NCI-H146 (cell line): Measurements from ENCODE around the gene BBS4.
"Not testable (repeated sequence)": the region's sequence is repeated elsewhere in the genome, so short reads cannot be mapped to it uniquely, and the experiment has no call there.

Experiments
- DNase-seq: peaks from one replicate; lab custom pipeline; 2025; lab: John Stamatoyannopoulos, UW

BBS4 gene

DNA sequence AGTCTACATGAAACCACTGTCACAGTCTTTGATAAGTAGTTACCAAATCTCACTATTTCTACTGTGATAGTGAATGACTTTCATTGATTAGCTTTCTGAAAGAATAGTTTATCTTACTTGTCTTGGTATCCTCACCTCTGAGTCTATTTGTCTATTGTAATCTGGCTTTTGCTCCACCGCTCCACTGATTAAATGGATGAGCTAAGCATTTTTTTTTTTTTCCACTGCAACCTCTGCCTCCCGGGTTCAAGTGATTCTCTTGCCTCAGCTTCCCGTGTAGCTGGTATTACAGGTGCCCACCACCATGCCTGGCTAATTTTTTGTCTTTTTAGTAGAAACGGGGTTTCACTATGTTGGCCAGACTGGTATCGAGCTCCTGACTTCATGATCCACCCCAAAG, 12.9 kb downstream of the BBS4 start:
- no peak for DNase-seq

DNA sequence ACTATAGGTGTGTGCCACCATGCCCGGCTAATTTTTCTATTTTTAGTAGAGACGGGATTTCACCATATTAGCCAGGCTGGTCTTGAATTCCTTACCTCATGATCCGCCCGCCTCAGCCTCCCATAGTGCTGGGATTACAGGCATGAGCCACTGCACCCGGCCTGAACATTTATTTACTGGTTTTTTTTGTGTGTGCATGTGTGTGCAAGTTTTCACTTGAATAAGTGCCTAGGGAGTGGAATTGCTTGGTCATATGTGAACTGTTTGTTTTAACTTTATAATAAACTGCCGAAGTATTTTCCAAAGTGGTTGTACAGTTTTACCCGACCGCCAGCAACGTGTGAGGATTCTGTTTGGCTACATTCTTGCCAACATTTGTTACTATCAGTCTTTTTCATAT, 14.1 kb downstream of the BBS4 start:
- DNase-seq: no peak

DNA sequence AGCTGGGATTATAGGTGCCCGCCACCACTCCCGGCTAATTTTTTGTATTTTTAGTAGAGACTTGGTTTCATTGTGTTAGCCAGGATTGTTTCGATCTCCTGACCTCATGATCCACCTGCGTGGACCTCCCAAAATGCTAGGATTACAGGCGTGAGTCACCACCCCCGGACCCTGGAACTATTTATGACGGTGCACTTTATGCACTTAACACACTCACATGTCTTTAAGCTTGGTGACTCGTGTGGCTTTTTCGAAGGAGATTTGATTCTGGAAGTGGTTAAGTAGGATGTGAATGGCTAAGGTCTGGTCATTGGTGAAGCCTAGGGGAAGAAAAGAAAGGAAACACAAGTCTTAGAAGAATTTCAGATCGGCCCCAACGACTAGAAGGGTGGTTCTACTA, 20.3 kb downstream of the BBS4 start:
- DNase-seq: no peak

DNA sequence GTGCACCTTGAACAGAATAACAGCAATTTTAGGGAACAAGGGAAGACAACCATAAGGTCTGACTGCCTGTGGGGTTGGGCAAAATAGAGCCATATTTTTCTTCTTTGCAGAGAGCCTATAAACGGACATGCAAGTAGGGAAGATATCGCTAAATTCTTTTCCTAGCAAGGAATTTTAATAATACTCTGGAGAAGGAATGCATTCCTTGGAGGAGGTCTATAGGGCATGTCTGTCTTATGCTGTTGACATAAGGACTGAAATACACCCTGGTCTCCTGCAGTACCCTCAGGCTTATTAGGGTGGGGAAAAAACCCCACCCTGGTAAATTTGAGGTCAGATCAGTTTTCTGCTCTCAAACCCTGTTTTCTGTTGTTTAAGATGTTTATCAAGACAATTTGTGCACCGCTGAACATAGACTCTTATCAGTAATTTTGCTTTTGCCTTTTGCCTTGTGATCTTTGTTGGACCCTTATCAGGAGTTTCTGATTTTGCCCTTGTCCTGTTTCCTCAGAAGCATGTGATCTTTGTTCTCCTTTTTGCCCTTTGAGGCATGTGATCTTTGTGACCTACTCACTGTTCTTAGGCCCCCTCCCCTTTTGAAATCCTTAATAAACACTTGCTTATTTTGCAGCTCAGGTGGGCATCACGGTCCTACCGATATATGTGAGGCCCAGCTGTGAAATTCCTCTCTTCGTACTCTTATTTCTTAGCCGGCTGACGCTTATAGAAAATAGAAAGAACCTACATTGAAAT, 22.7 kb downstream of the BBS4 start:
- not testable (repeated sequence) for DNase-seq

DNA sequence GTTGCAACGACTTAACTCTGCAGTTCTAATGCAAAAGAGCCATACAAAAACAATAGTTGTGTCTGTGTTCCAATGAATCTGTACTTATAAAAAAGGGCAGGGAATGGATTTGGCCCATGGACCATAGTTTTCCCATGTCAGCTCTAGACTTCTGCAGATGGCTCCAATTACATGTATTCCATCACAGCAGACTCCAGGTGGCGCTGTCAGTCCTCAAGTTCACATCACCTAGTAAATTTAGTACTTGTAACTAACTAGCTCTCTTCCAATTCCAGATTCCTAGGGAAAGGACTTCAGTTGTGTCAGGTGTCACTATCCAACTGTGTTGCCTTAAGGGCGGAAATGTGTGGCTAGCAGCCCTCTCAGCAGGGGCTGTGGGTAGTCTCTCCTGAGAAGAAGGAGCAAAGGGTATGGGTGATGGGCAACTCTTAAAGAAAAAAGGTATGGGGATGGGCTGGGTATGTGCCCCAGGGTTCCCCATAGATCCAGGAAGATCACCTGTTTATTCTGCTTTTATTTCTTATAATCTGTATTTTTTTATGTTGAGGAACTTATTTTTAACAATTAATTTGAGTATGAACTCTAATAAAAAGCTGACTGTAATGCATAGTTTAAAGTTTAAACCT, 36.2 kb downstream of the BBS4 start:
- DNase-seq: peak; percentile 36

DNA sequence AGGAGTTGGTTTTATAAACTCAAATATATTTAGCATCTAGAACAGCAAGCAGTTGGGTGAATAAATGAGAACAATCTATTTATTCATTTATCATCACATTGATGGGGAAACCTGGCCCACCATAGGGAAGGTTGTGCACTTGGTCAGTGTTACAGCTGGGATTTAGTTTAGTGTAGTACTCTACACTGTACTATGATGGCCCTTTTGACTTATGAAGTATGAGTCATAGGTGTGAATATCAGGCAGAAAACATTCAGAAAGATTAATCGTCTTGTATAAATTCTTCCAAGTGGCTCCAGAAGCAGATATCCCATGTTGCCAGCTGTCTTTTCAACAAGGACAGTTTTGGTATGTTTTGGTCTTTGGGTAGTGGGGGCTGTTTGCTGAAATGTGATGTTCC, 38.0 kb downstream of the BBS4 start:
- no peak for DNase-seq

DNA sequence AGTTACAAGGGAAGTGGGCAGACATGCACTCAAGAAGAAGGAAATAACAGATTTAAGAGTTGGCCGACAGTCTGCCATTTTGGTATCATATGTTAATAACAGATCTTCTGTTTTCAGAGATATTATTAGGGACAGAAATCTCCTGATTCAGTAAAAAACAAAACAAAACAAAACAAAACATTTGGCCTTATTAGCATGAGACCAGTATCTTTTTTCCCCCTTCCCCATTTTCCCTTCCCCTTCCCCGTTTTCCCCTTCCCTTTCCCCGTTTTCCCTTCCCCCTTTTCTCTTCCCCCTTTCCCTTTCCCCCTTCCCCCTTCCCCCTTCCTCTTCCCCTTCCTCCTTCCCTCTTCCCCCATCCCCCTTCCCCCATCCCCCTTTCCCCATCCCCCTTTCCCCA, 39.4 kb downstream of the BBS4 start:
- DNase-seq: no peak

DNA sequence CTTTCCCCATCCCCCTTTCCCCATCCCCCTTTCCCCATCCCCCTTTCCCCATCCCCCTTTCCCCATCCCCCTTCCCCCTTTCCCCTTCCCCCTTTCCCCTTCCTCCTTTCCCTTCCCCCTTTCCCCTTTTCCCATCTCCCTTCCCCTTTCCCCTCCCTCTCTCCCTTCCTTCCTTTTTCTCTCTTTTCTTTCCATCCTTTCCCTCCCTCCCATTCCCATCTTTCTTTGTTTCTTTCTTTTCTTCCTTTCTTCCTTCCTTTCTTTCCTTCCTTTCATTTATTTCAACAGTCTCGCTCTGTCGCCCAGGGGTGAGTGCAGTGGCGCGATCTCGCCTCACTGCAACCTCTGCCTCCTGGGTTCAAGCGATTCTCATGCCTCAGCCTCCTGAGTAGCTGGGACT, 39.8 kb downstream of the BBS4 start:
- DNase-seq: not testable (repeated sequence)

DNA sequence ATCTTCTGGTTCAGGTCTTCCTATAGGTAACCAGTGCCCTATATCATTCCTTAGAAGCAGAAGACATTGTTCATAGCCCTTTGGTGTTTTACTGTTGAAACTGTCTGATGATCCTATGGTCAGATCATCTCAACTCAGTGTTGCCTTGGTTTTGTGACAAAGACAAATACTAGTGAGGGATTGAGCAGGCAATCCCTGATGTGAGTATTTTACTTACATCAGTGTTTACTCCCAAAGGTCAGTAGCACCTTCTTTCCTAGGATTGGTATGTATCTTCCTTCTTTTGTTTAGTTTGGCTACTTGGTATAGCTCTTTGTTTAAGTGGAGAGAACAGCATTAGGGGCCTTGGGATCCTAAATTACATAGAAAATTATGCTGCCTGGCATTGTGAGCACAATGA, 41.1 kb downstream of the BBS4 start:
- no peak for DNase-seq

DNA sequence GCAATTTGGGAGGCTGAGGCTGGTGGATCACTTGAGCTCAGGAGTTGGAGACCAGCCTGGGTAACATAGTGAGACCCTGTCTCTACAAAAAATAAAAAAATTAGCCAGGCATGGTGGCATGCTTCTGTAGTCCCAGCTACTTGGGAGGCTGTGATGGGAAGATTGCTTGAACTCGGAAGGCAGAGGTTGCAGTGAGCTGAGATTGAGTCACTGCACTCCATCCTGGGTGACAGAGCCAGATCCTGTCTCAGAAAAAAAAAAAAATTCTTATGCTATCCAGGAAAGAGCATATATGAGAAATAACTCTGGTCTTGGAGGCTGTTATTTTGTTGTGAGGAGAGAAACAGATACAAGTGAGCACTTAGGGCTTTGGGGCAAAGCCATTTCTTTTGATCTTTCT, 42.2 kb downstream of the BBS4 start:
- not testable (repeated sequence) for DNase-seq

DNA sequence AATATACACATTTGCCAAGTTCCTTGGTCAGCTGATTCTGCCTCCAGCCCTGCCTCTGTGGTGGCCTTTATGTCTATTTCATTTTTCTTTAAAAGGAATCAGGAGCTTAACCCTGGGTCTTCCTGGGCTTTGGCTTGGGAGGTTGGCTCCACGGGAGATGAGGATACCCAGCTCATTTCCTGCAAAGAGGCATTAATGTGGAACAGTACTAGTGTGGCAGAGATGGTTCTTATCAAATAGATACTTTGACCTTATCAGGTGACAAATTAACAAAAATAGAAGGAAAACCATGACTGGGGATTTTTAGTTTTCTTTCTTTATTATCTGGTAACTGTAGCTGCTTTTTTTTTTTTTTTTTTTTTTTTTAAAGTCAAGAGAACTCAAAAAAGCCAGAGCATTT, 42.8 kb downstream of the BBS4 start:
- DNase-seq: no peak

DNA sequence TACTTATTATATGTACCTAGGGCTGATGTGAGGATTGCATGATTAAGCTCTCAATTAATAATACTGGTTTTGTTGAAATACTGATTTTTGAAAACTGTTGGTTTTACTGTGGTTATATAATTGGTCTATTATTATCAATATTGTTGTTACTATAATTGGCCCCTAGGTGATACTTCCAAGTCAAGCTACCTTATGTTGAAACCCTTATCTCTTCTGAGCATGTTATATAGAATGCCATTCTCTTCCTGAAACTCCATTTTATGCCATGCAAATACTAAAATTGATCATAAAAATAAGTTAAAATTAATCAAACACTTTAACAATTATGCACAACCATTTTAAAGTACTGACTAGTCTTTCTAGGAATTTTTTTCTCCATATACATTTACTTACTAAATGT, 46.1 kb downstream of the BBS4 start:
- DNase-seq: no peak

DNA sequence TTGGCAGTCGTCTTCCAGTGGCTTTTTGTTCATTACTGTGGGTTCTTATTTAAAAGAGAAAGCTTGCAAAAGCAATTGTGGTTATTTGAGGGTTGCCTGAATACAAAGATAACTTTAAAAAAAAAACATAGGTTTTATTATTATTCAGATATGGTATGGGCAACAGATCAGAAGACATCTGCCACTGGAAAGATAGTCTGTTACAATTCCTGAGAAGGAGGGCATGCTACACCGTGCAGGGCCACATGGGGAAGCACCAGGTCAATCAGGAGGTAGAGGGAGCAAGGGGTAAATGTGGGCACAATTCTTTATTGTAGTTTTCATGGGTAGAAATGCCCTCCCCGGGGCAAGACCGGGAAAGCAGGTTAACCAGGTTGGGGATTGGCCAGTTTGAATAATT, 46.5 kb downstream of the BBS4 start:
- no peak for DNase-seq

DNA sequence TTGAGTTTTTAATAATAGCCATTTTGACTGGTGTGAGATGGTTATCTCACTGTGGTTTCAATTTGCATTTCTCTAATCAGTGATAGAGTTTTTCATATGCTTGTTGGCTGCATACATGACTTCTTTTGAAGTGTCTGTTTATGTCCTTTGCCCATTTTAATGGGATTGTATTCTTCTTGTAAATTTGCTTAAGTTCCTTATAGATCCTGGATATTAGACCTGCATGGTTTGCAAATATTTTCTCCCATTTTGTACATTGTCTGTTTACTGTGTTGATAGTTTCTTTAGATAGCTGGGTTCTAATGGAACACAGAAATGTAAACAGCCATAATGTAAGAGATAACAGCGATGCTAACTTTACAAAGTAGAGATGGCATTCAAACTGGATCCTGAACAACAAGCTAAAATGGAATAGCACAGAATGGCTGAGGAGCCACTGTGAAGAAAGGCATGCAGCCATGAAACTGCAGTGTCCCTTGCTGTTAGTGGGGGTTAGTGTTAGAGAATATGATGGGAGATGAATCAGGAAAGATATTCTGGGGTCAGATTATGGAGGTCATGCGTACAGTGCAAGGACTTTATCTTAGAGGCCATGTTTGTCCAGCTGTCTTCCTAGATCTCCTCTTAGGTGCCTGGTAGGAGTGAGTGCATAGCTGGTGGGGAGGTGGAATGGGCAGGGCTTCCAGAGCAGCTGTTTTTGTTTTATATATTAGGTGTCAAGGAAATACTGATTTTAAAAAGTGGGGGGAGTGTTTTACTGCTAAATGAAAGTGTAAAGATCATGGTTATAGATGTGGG, 48.1 kb downstream of the BBS4 start:
- DNase-seq: peak; percentile 31

DNA sequence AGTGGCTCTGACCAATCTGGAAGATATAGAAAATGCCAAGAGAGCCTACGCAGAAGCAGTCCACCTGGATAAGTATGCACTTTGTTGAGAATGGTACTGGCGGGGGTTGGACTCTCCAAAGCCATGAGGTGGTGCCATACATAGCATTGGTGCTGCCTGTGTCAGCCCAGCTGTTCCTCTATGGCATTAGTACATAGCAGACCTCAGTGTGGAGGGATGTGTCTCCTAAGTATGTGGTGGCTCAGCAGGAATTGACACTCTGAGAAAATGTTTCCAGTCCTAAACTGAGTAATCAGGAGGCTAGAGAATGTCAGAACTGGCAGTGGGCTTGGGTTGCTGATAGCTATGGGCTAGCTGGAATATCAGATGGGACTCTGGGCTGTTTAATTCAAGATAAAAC, 49.1 kb downstream of the BBS4 start:
- peak; percentile 1 for DNase-seq

DNA sequence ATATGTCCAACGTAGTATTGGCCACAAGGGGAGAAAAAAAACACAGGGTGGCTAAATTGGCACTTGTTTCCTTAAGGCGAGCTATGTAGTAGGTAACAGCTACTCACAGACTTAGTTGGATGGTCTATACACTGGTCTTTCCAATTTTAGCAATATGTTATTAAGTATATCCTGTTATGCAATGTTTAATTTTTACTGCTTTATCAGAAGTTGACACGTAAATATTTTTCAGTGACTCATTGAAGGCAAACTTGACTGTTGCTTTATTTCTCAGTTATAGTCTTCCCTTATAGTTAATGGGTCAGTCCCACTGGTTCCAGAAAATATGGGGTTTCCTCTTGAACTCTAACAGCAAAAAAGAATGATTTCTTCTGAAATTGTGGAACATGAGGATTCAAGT, 51.1 kb downstream of the BBS4 start:
- no peak for DNase-seq

DNA sequence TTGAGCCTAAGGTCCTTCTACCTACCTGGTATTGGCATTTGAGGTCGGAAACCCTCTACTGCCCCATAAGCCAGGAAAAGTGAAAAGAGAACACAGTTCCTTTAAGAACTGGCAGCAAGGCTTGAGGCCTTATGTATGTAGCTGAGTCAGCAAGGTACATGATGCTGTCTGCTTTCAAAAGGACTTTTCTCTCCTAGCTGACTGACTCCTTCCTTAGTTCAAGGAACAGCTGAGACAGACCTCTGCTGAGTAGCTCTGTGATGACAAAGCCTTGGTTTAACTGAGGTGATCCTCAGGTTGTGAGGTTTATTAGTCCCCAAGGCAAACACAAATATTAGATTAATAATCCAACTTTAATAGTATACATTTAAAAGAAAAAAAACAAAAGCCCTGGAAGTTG, 51.7 kb downstream of the BBS4 start:
- no peak for DNase-seq

DNA sequence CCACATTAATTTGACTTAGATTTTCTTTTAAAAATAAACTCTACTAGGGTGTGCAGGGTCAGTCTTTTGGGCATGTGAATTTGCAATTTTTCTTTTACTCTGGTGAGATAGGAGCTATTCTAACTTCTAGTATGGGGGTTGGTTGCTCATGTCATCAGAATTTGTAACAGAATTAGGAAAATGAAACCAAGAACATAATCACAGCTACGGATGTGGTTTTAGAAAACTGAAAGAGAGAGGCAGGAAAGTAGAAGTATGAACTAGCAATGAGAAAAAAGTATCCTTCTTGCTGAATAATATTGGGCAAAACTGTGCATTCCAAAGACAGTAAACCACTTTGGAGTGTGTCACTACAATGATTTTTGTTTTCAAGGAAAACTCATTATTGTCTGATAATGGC, 54.2 kb downstream of the BBS4 start:
- DNase-seq: no peak

DNA sequence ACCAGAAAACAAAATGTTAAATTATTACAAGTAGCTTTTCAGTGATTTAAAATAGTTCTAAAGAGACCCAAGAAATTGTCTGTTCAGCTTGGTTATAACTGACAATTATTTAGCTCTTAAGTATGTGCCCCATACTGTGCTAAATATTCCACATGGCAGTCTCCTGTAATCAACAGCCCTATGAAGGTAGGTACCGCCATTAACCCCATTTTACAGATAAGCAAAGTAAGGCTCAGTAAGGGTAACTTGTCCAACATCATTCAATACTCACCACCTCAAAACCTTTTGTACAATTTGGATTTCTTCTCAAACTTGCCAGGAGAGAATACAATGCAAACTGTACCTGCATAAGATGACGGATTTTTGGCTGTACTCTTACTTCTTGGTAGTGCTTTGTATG, 63.7 kb downstream of the BBS4 start:
- no peak for DNase-seq

DNA sequence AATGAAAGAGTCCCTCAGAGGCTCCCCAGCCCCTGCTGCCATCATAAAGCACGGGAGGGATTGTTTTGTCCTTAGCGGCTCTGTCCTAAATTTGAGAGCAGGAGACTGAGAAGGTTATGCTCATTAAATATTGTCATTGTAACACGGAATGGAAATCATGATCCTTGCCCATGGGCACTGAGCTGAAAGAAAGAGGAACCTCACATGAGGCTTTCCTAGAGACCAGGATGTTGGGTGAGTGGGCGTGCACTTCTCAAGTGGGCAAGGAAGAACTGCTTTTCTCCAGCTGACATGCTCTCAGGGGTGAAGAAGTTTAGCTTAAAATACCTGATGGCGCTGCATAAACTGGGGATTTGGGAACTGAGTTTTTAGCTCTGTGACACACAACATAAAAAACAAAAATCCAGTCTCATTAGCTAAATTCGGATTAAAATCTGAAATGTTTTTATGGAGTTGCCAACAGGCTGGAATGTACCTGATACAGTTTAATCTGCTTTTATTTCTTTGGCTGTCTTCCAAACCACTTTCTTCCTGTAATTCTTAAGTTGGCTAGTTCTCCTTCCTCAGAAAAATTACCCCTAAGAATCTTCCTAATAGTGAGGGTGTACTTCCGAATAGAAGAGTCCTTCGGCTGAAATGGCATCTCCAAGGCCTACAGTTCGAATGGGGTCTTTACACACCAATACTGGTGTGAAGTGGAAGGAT, 65.9 kb downstream of the BBS4 start:
- DNase-seq: no peak

DNA sequence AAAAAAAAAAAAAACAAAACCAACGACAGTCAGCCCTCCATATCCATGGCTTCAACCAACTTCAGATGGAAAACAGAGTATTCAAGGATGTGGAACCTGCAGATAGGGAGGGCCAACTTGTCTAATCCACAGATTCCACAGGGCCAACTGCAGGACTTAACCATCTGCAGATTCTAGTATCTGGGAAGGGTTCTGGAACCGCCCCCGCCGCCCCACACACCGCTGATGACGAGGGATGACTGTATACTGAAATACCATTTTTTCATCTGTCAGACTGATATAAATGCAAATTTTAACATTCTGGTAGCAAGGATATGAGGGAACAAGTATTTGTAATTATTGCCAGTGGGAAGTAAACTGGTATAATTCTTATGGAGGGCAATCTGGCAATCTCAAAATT, 68.1 kb downstream of the BBS4 start:
- DNase-seq: no peak

DNA sequence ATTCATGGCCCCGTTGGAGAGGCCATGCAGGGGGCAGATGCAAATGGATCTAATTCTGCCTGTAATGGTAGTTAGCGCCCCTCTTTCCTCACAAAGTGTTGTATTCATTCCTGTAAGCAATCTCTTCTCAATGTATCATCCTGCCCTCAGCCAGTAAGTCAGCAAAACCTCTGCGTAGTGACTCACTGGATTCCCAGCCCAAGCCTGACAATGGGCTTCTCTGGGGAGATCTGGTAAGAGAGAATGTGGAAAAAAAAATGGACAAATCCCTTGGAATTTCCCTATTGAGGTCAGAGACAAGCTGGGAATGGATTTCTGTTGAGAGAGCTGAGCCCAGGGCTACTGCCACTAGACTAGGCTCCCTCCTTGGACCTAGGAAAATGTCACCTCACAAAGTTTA, 72.2 kb downstream of the BBS4 start:
- DNase-seq: no peak
